H1 (cell line): ENCODE results near the gene TNFRSF1A. TPM values are rescaled to one million over a fixed set of nuclear protein-coding genes. Genes with fewer than 3 reads are reported as not detected.
"Not testable (repeated sequence)": the region's sequence is repeated elsewhere in the genome, so short reads cannot be mapped to it uniquely, and the experiment has no call there.

ENCODE experiments used
- CTCF ChIA-PET: fragments of 300-600 bp; sonication (Branson Sonifier 250); formaldehyde crosslinking; loops from one replicate; lab custom pipeline; 2021; ENCODE audit not compliant: partially characterized antibody; lab: Charles Lee
- POLR2A ChIA-PET: fragments of 300-600 bp; sonication (Branson Sonifier 250); formaldehyde crosslinking; loops from one replicate; lab custom pipeline; 2021; ENCODE audit warnings: inconsistent platforms; ENCODE audit not compliant: partially characterized antibody; lab: Charles Lee
- DNase-seq, 2 experiments: peaks; one replicate each; pipeline versions ENCODE4 v3.0.0 to v3.0.0-alpha.2; 2010 to 2022; ENCODE audit warnings: low spot score in 2 of 2, low read depth in 1 of 2, mixed read lengths in 1 of 2
- FAIRE-seq: peaks from 2 replicates; lab custom pipeline; 2011; peaks lifted over from hg19 to GRCh38; lab: Jason Lieb, UNC
- H2AFZ ChIP-seq: 2 replicates; pipeline ENCODE4 v1.8.1; 2012; ENCODE audit warnings: low read length, inconsistent platforms
- H2AK5ac ChIP-seq: 2 replicates; pipeline ENCODE4 v1.6.1; 2013; ENCODE audit warnings: low read depth, low read length
- H2BK120ac ChIP-seq: replicated peaks from 2 replicates; pipeline ENCODE3; 2013; ENCODE audit warnings: low read depth, low read length, inconsistent platforms
- H2BK12ac ChIP-seq: 2 replicates; pipeline ENCODE4 v1.6.1; 2013; ENCODE audit warnings: low read depth, low read length
- H2BK15ac ChIP-seq: 2 replicates; pipeline ENCODE4 v1.6.1; 2013; ENCODE audit warnings: low read length
- H2BK20ac ChIP-seq: 2 replicates; pipeline ENCODE4 v1.6.1; 2013; ENCODE audit warnings: low read length
- H2BK5ac ChIP-seq: 2 replicates; pipeline ENCODE4 v1.6.1; 2013; ENCODE audit warnings: low read depth, low read length
- H3K14ac ChIP-seq: 2 replicates; pipeline ENCODE4 v1.6.1; 2013; ENCODE audit warnings: inconsistent platforms; ENCODE audit not compliant: insufficient read length
- H3K18ac ChIP-seq: 2 replicates; pipeline ENCODE4 v1.6.1; 2013; ENCODE audit warnings: low read length; ENCODE audit errors: extremely low read depth
- H3K23ac ChIP-seq: 2 replicates; pipeline ENCODE4 v1.6.1; 2013; ENCODE audit warnings: inconsistent platforms; ENCODE audit not compliant: insufficient read length
- H3K23me2 ChIP-seq: 2 replicates; pipeline ENCODE4 v1.6.1; 2013; ENCODE audit warnings: low read depth, low read length
- H3K27ac ChIP-seq: 2 replicates; pipeline ENCODE4 v1.6.1; 2011; ENCODE audit warnings: low read depth, low read length, inconsistent platforms
- H3K27me3 ChIP-seq, 4 experiments: replicated peaks in 1 of 4; 1 replicate in 1 of 4; 2 replicates in 3 of 4; pipeline versions ENCODE4 v1.6.1 to v1.8.1; 2011 to 2013; ENCODE audit warnings: low read length in 3 of 4, mild to moderate bottlenecking in 3 of 4, inconsistent platforms in 2 of 4, mixed read lengths in 2 of 4, moderate library complexity in 1 of 4; ENCODE audit not compliant: control insufficient read depth in 3 of 4, insufficient read depth in 3 of 4; ENCODE audit errors: extremely low read depth in 1 of 4
- H3K36me3 ChIP-seq, 4 experiments: 2 replicates each; pipeline versions ENCODE4 v1.6.1 to v1.8.1; 2011 to 2013; ENCODE audit warnings: mild to moderate bottlenecking in 4 of 4, low read length in 3 of 4, moderate library complexity in 2 of 4, control low read depth in 1 of 4, inconsistent platforms in 1 of 4; ENCODE audit not compliant: insufficient read depth in 4 of 4, control insufficient read depth in 2 of 4
- H3K4ac ChIP-seq: replicated peaks from 2 replicates; pipeline ENCODE3; 2013; ENCODE audit warnings: low read length, low read depth, mixed read lengths, inconsistent platforms; ENCODE audit not compliant: insufficient read length
- H3K4me1 ChIP-seq, 4 experiments: replicated peaks in 1 of 4; 1 replicate in 1 of 4; 2 replicates in 3 of 4; pipeline versions ENCODE4 v1.6.1 to v1.8.1; 2011 to 2013; ENCODE audit warnings: low read length in 3 of 4, inconsistent platforms in 2 of 4, mixed read lengths in 1 of 4; ENCODE audit not compliant: insufficient read depth in 4 of 4, control insufficient read depth in 3 of 4
- H3K4me2 ChIP-seq, 2 experiments: 2 replicates each; pipeline versions ENCODE4 v1.6.1 to v1.8.1; 2011 to 2013; ENCODE audit warnings: low read depth in 2 of 2, low read length in 2 of 2, control low read depth in 1 of 2, inconsistent platforms in 1 of 2, mild to moderate bottlenecking in 1 of 2; ENCODE audit not compliant: insufficient read depth in 1 of 2
- H3K4me3 ChIP-seq, 4 experiments: fragments of 200-600, 300-600 bp in 1 of 4; sonication (generic), shearing (Covaris generic), sonication (Bioruptor Twin) in 1 of 4; 2 replicates each; pipeline versions ENCODE4 v1.5.1 to v1.8.1; 2011 to 2016; ENCODE audit warnings: low read length in 4 of 4, low read depth in 3 of 4, control low read depth in 2 of 4, inconsistent platforms in 2 of 4, mild to moderate bottlenecking in 2 of 4, mixed read lengths in 1 of 4, moderate library complexity in 1 of 4; ENCODE audit not compliant: insufficient read depth in 2 of 4; ENCODE audit errors: extremely low read depth in 1 of 4
- H3K56ac ChIP-seq: replicated peaks from 2 replicates; pipeline ENCODE3; 2013; ENCODE audit warnings: low read depth, mild to moderate bottlenecking, mixed read lengths, low read length, inconsistent platforms; ENCODE audit not compliant: insufficient read length
- H3K79me1 ChIP-seq: 2 replicates; pipeline ENCODE4 v1.6.1; 2013; ENCODE audit warnings: low read depth, low read length, control low read depth
- H3K79me2 ChIP-seq, 2 experiments: 2 replicates each; pipeline versions ENCODE4 v1.6.1 to v1.8.1; 2012 to 2013; ENCODE audit warnings: low read length in 2 of 2, mild to moderate bottlenecking in 2 of 2, inconsistent platforms in 1 of 2; ENCODE audit not compliant: insufficient read depth in 2 of 2, control insufficient read depth in 1 of 2
- H3K9ac ChIP-seq, 4 experiments: replicated peaks in 1 of 4; 1 replicate in 1 of 4; 2 replicates in 3 of 4; pipeline versions ENCODE4 v1.6.1 to v1.8.1; 2011 to 2013; ENCODE audit warnings: low read depth in 3 of 4, low read length in 3 of 4, control low read depth in 2 of 4, mild to moderate bottlenecking in 2 of 4, moderate library complexity in 2 of 4, inconsistent platforms in 1 of 4; ENCODE audit errors: extremely low read depth in 1 of 4
- H3K9me3 ChIP-seq, 2 experiments: 2 replicates each; pipeline versions ENCODE4 v1.6.1 to v1.8.1; 2012 to 2013; ENCODE audit warnings: mild to moderate bottlenecking in 2 of 2, moderate library complexity in 2 of 2, control low read depth in 1 of 2, inconsistent platforms in 1 of 2, low read depth in 1 of 2, low read length in 1 of 2, mixed read lengths in 1 of 2; ENCODE audit not compliant: insufficient read depth in 2 of 2
- H4K20me1 ChIP-seq, 2 experiments: replicated peaks in 1 of 2; 2 replicates each; pipeline versions ENCODE3 to v1.8.1; 2011 to 2013; ENCODE audit warnings: inconsistent platforms in 2 of 2, low read length in 2 of 2, mild to moderate bottlenecking in 1 of 2; ENCODE audit not compliant: insufficient read depth in 2 of 2, control insufficient read depth in 1 of 2
- H4K5ac ChIP-seq: 2 replicates; pipeline ENCODE4 v1.6.1; 2013; ENCODE audit warnings: low read length, low read depth, mixed read lengths, inconsistent platforms; ENCODE audit not compliant: insufficient read length
- H4K8ac ChIP-seq: 2 replicates; pipeline ENCODE4 v1.8.0; 2013; ENCODE audit warnings: mild to moderate bottlenecking, moderate library complexity, low read length, inconsistent platforms; ENCODE audit not compliant: insufficient read depth; ENCODE audit errors: extremely low read depth
- H4K91ac ChIP-seq: replicated peaks from 2 replicates; pipeline ENCODE3; 2013; ENCODE audit warnings: low read length, mixed read lengths, inconsistent platforms; ENCODE audit not compliant: insufficient read length
- WGBS, 2 experiments: shearing (Covaris generic) in 1 of 2; methylation state at CpG; one replicate each; pipeline versions ENCODE4 v1.1.6 to v1.1.7; 2013 to 2015; ENCODE audit warnings: low lambda C conversion rate in 2 of 2, mixed read lengths in 2 of 2, inconsistent platforms in 1 of 2, low coverage in 1 of 2, missing lambda C conversion rate in 1 of 2; ENCODE audit not compliant: insufficient replicate concordance in 2 of 2, insufficient coverage in 1 of 2, insufficient read length in 1 of 2; ENCODE audit errors: extremely low coverage in 1 of 2, missing lambda C conversion rate in 1 of 2; 5-methylcytosine and 5-hydroxymethylcytosine counted together
- polyA plus RNA-seq, 7 experiments: library from polyadenylated mRNA; depleted of rRNA in 3 of 7; stranded (reverse) in 5 of 7; unstranded in 2 of 7; fragments of >200 nt in 5 of 7; fragments of 200-250 nt in 2 of 7; gene quantifications; 1 replicate in 5 of 7; 2 replicates in 1 of 7; 4 replicates in 1 of 7; pipeline versions ENCODE4 v1.2.1 to v1.2.3, GENCODE V29; 2011 to 2013; ENCODE audit warnings: missing spikeins in 2 of 7, mixed read lengths in 2 of 7
- total RNA-seq: library from RNA; stranded (reverse); fragmentation: NEBNext Ultra II Directional; extraction: Animal tissue kit (Norgen Biotek cat#: 25700); gene quantifications from 2 replicates; pipeline ENCODE4 v1.2.1, GENCODE V29; 2021

TNFRSF1A gene
- total and polyA plus RNA-seq, 2 of the 8 experiments (the other 6 are each of a cell fraction or from before 2014, with no cell fraction given) = 28.7 to 42.1 TPM

- H2BK20ac ChIP-seq, H3K9ac ChIP-seq, H4K20me1 ChIP-seq, H2BK120ac ChIP-seq, H3K4me3 ChIP-seq, H3K23me2 ChIP-seq, H4K5ac ChIP-seq, H3K56ac ChIP-seq, H2AFZ ChIP-seq, H3K27me3 ChIP-seq, H3K4ac ChIP-seq, H4K8ac ChIP-seq, H3K79me2 ChIP-seq, H3K79me1 ChIP-seq, H3K27ac ChIP-seq, H2BK15ac ChIP-seq, FAIRE-seq, H3K23ac ChIP-seq, H3K9me3 ChIP-seq, H2AK5ac ChIP-seq, H3K14ac ChIP-seq, DNase-seq, H2BK12ac ChIP-seq, H3K4me1 ChIP-seq, H4K91ac ChIP-seq, H3K4me2 ChIP-seq, H3K36me3 ChIP-seq, H2BK5ac ChIP-seq, H3K18ac ChIP-seq: not testable (repeated sequence)
- WGBS, 2 experiments = 96% methylated on average over 7 of the region's 10 CpGs; no CpG with 5 or more reads in 1 of the 2 experiments
- CTCF ChIA-PET = interaction anchor here (0.6 to 8.1 kb wide), 2 partner anchors 90 to 1844 kb away, joined by 3 to 182 read pairs; partner anchors contain the start of gene CD9
- POLR2A ChIA-PET = interaction anchor here (1.4 kb wide), 1 partner anchor 20 kb away, joined by 3 read pairs; no protein-coding TSS in a partner anchor
Observed at GRCh38 chr12:6289081-6289480, 52.8 kb downstream of the TNFRSF1A start.
